Amniotic epithelial cell (primary cell): Measurements from ENCODE around the gene BEGAIN.
"Not testable (repeated sequence)": the region's sequence is repeated elsewhere in the genome, so short reads cannot be mapped to it uniquely, and the experiment has no call there.

Experiments
- DNase-seq: peaks from one replicate; pipeline ENCODE4 v3.0.0-alpha.2; 2010; ENCODE audit warnings: low read depth

BEGAIN gene

DNA sequence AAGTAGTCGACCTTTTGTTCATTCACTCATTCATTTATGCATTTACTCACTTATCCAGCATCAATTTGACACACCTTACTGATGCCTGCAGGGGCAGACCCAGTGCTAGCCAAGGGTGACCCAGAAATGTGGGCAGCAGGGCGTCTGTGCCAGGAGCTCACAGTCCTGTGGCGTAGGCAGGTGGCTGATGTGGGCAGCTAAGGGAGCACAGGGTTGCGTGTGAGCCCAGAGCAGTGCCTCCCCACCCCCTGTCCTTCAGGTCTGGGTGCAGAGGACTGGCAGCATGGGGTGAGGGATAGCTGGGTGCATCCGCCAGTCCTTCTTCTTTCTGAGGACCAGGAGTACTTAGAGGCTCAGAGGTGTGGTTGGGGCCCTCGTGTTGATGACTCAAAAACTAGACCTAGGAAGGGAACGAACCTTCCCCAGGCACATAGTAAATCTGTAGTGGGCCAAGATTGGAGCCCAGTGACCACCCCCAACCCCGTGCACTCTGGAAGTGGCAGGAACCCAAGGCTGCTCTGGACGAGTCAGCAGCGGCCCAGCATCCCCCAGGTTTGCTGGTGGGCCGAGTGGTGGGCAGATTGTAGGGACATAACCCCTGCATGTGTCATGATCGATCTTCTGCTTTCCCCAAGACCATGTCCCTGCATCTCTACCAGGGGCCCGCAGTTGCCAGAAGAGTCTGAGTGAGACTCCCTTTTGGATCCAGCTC, 63.9 kb downstream of the BEGAIN start:
- DNase-seq: no peak

DNA sequence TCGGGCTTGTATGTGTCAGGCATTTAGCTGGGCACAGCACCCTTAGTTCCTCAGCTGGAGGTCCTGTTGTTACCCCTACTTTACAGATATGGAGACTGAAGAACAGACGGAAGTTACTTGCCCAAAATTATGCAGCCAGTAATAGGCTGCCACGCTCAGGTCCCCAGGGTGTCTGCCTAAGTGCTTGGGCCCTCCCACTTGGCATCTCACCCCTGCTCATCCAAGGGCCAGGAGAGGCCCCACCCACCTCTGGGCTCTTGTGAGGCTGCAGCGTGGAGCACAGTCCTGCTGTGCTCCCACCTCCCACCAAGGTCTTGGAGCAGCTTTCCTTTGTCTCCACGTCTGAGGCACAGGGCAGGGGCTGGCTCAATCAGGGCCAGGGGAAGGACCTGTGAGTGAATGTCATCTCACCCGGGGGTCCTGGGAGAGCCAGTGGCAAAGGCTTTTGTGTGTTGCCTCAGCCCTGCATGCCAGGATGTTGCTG, 64.6 kb downstream of the BEGAIN start:
- no peak for DNase-seq

DNA sequence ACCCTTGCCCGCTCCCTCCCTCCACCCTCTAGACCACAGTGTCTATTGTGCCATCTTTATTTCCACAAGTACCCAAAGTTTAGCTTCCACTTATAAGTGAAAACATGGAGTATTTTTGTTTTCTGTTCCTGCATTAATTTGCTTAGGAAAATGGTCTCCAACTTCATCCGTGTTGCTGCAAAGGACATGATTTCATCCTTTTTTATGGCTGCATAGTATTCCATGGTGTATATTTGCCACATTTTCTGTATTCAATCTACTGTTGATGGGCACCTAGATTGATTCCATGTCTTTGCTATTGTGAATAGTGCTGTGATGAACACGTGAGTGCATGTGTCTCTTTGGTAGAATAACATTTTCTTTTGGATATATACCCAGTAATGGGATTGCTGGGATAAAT, 81.2 kb downstream of the BEGAIN start:
- not testable (repeated sequence) for DNase-seq

DNA sequence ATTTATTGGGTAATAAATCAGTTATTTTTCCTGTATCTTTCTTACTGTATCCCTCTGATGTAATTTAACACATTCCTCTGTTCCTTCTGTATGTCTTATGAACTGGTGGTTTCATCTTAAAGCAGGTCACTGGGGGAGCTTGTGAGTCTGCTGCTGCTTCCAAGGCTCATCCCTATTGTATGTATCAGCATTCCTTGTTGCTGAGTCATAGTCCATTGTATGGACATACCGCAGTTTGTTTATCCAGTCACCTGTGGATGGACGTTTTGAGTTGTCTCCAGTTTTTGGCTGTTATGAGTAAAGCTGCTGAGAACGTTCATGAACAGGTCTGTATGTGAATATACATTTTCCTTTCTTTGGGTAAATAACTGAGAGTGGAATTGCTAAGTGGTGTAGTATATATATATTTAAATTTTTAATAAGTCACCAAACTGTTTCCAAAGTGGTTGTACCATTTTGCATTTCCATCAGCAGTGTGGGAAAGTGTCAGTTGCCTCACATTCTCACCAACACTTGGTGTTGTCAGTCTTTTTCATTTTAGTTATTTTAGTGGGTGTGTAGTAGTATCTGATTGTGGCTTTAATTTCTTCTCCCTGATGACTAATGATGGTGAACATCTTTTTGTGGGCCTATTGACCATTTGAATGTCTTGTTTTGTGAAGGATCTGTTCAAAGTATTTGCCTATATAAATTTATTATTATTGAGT, 82.7 kb downstream of the BEGAIN start:
- peak; percentile 20 for DNase-seq

DNA sequence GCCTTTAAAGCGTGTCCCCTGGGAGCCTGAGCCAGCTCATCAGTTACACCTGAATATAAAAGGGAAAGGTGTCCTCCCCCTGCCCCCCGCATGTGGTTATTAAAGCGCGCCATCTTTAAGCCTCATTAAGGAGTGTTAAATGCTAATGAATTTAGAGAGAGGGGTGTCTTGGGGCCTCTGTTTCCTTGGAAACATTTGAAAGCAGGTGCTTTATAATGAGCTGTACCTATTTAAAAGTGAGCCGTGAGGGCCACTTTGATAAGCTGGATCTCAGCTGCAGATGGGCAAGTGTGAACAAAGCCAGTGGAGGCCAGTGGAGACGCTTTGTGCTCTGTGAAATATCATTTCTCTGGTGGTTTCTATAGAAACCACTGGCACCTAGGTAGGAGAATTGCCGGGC, 84.0 kb downstream of the BEGAIN start:
- DNase-seq: no peak

DNA sequence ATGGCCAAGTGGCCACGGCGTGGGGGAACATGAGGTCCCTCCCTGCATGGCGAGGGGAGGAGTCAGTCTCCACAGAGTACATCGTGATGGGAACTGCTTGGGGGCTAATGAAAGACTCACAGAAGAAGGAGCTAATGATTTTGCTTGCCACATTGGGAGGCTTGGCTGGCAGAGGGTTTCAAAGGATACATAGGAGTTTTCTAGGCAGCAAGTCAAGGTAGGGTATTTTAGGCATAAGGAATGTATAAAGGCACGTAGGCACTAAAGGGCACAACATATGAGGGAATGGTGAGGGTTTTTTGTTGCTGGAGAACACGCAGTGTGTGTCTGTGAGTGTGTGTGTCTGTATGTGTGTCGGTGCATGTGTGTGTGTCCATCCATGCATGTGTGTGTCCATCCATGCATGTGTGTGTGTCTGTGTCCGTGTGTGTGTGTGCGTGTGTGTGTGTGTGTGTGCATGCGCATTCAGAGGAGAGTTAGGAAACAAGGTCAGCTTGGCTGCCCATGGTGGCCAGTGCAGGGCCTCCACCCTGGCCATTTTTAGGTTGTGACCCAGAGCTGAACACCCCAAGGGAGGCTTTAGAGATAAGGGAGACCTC, 84.5 kb downstream of the BEGAIN start:
- DNase-seq: no peak

DNA sequence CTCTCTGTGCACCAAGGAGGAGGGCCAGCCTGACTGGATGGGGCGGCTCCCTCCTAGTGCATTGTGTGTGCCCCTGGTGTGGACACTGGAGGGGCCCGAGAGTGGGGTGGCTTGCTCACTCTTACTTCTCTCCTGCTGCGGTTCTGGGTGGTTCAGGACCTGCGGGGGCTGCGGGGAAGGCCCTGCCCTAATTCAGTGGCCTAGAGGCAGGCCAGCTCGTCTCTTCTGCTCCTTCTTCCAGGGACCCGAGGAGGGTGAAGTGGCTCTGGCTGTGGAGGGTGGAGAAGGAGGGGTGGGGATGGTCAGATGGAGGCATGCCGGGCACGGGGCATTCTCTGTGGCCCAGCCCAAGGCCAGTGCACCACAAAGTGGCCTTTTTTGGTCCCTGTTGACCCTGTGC, 87.1 kb downstream of the BEGAIN start:
- no peak for DNase-seq

DNA sequence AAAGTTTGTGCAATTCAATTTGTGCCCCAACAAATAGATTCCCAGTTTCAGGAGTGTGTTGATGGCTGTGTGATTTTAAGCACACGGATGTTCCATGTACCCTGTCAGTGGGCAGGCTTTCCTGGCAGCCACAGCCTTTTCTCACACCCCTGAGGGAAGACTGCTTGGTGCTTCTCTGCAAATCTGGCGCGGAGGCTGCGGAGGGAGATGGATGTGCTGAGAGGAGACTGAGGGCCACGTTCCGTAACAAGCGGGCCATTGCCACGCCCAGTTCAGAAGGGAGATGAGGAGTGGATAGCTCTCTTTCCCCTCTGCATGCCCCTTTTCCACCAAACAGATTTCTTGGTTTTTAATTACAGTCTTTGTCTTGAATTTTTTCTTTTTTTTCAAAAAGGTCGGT, 89.1 kb downstream of the BEGAIN start:
- DNase-seq: no peak

DNA sequence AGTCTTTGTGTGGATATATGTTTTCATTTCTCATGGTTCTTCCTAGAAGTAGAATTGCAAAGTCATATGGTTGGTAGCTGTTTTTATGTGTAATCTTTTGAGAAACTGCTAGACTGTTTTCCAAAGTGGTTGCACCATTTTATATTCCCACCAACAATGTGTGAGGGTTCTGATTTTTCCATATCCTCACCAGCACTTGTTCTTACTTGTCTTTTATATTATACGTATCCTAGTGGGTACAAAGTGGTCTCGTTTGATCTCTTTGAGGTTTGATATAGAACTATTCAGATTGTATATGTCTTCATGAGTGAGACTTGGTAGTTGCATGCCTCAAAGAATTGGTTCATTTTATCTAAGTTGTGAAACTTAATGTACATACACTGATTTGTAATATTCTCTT, 91.3 kb downstream of the BEGAIN start:
- no peak for DNase-seq

DNA sequence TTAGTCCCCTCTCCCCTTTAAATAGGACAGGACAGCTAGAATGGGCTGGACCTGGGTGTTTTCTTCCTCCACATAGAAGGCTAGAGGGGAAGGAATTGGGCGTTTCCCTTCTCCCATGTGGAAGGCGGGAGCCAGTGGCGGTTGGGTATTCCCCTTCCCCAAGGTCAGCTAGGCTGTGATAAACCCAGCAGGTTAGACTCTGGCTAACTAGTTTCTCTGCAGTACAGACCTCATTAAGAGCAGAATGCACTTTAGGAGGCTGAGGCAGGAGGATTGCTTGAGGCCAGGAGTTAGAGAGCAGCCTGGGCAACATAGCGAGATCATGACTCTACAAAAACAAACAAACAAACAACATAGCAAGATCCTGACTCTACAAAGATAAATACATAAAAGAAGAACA, 92.6 kb downstream of the BEGAIN start:
- no peak for DNase-seq

DNA sequence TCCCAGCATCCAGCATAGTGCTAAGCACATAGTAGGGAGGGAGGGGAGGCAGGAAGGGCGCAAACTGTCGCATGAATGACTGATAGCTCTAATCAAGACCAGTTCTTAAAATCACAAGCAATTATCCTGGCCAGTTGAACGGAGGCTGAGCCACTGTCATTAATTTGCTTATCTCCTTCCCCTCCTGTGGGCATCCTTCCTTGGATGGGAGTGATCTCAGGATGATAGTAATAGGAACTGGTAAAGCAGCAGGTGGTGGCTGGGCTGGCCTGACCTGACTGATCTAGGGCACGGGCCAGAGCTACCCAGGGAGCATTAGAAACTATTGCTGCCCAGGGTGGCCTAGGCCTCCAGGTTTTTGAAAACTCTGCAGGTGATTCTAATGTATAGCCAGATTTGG, 97.0 kb downstream of the BEGAIN start:
- no peak for DNase-seq

DNA sequence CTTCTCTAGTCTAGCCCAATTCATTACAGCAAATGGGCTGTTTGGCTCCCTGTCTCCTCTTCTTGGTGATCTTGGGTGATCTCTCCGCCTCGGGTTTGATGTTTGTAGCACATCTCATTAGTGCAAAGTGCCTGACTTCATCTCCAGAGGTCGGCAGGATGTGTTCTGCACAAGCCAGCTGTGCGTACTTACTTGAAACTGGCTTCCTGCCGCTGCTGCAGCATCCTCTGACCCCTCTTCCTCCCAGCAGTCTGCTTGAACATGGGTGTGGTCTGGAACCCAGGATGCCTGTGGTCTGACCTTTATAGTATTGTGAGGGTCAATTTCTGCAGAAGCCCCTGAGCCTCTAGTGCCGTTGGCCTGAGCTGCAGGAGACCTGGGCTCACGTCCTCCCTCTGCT, 99.2 kb downstream of the BEGAIN start:
- DNase-seq: no peak

DNA sequence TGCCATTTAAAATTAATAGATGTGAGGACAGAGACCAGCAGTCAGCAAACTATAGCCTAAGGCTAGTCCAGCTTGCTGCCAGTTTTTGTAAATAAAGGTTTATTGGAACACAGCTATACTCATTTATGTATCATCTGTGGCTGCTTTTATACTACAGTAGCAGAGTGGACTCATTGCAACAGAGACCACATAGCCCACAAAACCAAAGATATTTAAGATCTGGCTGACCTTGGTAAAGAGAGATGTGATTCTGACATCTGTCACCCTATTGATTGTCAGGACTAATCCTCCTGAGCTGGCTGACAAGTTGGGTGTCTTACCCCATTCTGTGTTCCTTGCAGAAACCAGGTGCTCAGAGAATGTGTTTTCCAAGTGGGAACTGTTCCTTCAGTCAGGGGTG, 99.9 kb downstream of the BEGAIN start:
- no peak for DNase-seq
